DND-41 (cell line): Measurements from ENCODE around the gene SSR1.

Experiments used
- EZH2 ChIP-seq: IDR thresholded peaks from 3 replicates; pipeline ENCODE4 v1.6.1; 2012; ENCODE audit warnings: borderline replicate concordance, low read depth, mild to moderate bottlenecking, moderate library complexity, low read length, inconsistent platforms; ENCODE audit not compliant: severe bottlenecking
- TF ChIP-seq, protein P1 (sequence below): IDR thresholded peaks from 2 replicates; pipeline ENCODE4 v1.5.1; 2012; ENCODE audit warnings: borderline replicate concordance, low read length, moderate library complexity, mild to moderate bottlenecking; ENCODE audit not compliant: poor library complexity, severe bottlenecking; ENCODE audit errors: extremely low read depth

DNA sequence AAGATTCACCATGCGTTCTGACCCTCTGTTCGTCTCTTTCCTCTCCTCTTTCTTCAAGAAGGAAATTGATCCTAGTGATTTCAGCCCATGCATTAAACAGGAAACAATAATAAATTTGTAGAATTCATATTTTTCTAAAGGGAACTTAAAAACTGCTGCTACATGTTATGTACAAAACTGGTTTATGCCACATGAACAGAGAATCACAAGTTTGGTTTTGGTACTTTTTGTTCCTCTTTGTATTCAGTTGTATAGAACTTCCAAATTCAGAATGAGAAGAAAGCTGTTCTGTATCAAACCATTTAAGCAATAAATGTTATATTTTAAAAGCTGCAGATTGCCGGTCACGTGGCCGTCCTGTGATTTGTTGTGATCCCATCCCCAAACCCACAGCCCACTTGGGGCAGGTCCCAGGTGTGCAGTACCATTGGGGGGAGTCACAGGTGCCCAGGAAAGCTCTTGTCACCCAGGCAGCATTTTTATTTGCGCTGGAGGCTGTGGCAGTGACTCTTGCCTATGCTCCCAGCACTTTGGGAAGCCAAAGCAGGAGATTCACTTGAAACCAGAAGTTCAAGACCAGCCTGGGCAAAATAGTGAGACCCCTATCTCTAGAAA is 61.2 kb downstream of the SSR1 start:
- TF ChIP-seq, protein P1, sequence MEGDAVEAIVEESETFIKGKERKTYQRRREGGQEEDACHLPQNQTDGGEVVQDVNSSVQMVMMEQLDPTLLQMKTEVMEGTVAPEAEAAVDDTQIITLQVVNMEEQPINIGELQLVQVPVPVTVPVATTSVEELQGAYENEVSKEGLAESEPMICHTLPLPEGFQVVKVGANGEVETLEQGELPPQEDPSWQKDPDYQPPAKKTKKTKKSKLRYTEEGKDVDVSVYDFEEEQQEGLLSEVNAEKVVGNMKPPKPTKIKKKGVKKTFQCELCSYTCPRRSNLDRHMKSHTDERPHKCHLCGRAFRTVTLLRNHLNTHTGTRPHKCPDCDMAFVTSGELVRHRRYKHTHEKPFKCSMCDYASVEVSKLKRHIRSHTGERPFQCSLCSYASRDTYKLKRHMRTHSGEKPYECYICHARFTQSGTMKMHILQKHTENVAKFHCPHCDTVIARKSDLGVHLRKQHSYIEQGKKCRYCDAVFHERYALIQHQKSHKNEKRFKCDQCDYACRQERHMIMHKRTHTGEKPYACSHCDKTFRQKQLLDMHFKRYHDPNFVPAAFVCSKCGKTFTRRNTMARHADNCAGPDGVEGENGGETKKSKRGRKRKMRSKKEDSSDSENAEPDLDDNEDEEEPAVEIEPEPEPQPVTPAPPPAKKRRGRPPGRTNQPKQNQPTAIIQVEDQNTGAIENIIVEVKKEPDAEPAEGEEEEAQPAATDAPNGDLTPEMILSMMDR = no peak
- no peak for TF ChIP-seq EZH2
